ENCODE data around the gene LGR5. TPM values are rescaled to one million over a fixed set of nuclear protein-coding genes. Genes with fewer than 3 reads are reported as not detected.
A peak's percentile ranks its signal among the peaks of the same experiment; 100 is the strongest.

The LGR5 gene
- total and polyA plus RNA-seq, 9 of the 15 experiments (the other 6 are each of a cell fraction or from before 2014, with no cell fraction given): not detected

DNA sequence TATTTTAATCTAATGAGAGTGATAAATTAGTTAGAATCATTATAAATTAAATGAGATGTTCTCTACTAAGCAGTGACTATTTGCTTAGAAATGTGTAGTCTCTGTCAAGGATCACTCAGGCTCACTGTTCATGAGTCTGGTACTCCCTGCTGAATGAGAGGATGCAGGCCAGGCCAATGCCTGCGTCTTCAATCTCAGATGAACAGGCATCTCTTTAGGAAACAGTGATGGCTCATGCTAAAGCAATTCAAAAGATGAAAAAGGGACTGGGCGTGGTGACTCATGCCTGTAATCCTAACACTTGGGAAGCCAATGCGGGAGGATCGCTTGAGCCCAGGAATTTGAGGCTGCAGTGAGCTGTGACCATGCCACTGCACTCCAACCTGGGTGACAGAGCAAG lies 117.3 kb downstream of the LGR5 start:
- no peaks in the 10 kb centered on the region for H3K79me2 ChIP-seq (ENCODE audit: control insufficient read depth, insufficient read depth, low read length)
- no peak overlapping the region for H3K9ac ChIP-seq (ENCODE audit: insufficient read depth in 1 of 2, low read depth in 2 of 2, low read length in 2 of 2)
- no TSS peak for BruUV-seq (replicated peaks)
- POLR2A ChIA-PET: no interaction called here
- no peak overlapping the region for H3K27ac ChIP-seq (ENCODE audit: extremely low read depth, low read depth, low read length)
- intact Hi-C loops (cut with micrococcal nuclease): loop anchor here (10.0 kb wide), 1 partner anchor 822 kb away; no protein-coding TSS in a partner anchor
- no peaks in the 10 kb centered on the region for H3K36me3 ChIP-seq (ENCODE audit: control insufficient read depth, insufficient read depth, low read length)
- no peak overlapping the region for H3K4me3 ChIP-seq
- WGBS (ENCODE audit: insufficient coverage, low coverage, missing lambda C conversion rate): 0% methylated on average over 4 of the region's 4 CpGs
- no peak overlapping the region for H2AFZ ChIP-seq (ENCODE audit: low read depth, low read length)
- DNase-seq (ENCODE audit: extremely low read depth in 1 of 4, low spot score in 3 of 4): no peak
- H3K4me2 ChIP-seq (ENCODE audit: insufficient read depth, low read length): no peak overlapping the region
- H4K20me1 ChIP-seq (replicated peaks; ENCODE audit: control insufficient read depth, insufficient read depth, low read length): no peaks in the 10 kb centered on the region
- H3K4me1 ChIP-seq (replicated peaks in 1 of 2; ENCODE audit: control insufficient read depth in 2 of 2, insufficient read depth in 2 of 2, low read length in 2 of 2): no peaks in the 10 kb centered on the region
- H3K9me1 ChIP-seq (ENCODE audit: control insufficient read depth, insufficient read depth, low read length): no peaks in the 10 kb centered on the region
- no peak for FAIRE-seq
- in situ Hi-C loops (cut with MboI): no loop called here
- H3K9me3 ChIP-seq (replicated peaks; ENCODE audit: control insufficient read depth, insufficient read depth, low read depth, low read length): no peaks in the 10 kb centered on the region
- H3K27me3 ChIP-seq (ENCODE audit: control insufficient read depth in 2 of 2, insufficient read depth in 2 of 2, low read length in 2 of 2): no peaks in the 10 kb centered on the region; a peak in 2 of 5 replicates
- TF ChIP-seq, protein P1, sequence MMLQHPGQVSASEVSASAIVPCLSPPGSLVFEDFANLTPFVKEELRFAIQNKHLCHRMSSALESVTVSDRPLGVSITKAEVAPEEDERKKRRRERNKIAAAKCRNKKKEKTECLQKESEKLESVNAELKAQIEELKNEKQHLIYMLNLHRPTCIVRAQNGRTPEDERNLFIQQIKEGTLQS (IDR thresholded peaks at IDR 0.05): peak; percentile 35
- TF ChIP-seq, protein P1 (CRISPR knock-in tag; conservative IDR thresholded peaks at IDR 0.05): no peak
- no peak for TF ChIP-seq NCOA1 (IDR thresholded peaks at IDR 0.05; ENCODE audit: low read depth)
- no peak for TF ChIP-seq MAFK (IDR thresholded peaks at IDR 0.05; ENCODE audit: low read length)
- TF ChIP-seq FOSL1 (tag; conservative IDR thresholded peaks at IDR 0.05): peak; percentile 37
- TF ChIP-seq, protein P2, sequence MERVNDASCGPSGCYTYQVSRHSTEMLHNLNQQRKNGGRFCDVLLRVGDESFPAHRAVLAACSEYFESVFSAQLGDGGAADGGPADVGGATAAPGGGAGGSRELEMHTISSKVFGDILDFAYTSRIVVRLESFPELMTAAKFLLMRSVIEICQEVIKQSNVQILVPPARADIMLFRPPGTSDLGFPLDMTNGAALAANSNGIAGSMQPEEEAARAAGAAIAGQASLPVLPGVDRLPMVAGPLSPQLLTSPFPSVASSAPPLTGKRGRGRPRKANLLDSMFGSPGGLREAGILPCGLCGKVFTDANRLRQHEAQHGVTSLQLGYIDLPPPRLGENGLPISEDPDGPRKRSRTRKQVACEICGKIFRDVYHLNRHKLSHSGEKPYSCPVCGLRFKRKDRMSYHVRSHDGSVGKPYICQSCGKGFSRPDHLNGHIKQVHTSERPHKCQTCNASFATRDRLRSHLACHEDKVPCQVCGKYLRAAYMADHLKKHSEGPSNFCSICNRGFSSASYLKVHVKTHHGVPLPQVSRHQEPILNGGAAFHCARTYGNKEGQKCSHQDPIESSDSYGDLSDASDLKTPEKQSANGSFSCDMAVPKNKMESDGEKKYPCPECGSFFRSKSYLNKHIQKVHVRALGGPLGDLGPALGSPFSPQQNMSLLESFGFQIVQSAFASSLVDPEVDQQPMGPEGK (CRISPR knock-in tag; IDR thresholded peaks at IDR 0.05; ENCODE audit: borderline replicate concordance): no peak
- no peak for TF ChIP-seq MYBL2 (IDR thresholded peaks at IDR 0.05; ENCODE audit: low read depth)
- TF ChIP-seq MYBL2 (CRISPR knock-in tag; IDR thresholded peaks at IDR 0.05; ENCODE audit: borderline replicate concordance): no peak
- CTCF ChIA-PET (ENCODE audit: low intra/inter-chr PET ratio): no interaction called here
- no peak for ATAC-seq

Data from K562 (cell line).